Measurements from ENCODE around the gene ELF5.

The ELF5 gene

DNA sequence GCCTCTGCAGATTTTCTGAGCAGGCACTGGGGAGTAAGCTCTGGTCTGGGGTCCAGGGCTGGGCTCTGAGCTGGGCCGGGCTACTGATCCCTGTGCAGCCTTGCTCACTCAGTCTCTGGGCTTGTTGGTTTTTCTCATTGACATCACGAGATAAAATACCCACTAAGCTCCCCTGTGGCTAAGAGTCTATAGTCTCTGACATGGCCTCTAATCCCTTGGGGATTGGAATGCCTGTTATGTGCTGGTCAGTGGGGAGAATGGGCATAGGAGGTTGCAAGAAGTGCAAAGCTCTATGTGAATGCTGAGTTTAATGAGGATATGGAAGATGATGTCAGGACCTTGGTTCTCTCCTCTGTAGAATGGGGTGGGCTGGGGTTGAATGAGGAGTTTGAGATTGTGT, 23.3 kb downstream of the ELF5 start:
- no peak for DNase-seq

DNA sequence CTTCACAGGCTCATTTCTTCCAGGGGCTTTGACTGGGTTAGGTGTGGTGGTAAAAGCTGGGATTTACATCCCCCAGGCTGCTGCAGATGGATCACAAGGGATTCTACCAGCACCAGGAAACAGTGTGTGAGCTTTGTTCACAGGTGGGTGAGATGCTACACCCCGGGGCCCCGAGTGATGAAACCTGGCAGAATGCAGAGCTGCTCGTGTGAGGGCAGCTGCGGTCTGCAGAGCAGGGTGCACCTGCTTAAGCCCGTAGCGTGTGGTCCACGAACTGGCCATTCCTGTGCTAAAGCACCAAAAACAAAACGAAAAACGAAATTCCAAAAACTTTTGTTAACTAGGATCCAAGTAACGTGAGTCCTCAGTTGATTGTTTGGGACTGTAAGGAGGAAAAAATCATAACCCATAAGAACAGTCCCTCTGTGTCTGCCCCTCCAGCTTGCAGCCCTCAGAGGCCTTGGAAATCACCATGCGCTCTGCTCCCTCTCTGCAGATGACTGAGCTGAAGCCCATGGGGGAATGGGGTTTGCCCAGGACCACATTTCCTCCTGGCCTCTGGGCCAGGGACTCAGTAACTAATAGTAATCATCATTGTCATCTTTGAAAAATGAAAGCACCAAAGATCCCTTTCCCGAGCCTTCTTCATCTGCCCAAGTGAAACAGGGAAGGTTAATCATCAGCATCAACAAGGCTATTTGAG, 24.6 kb downstream of the ELF5 start:
- DNase-seq = no peak

- DNase-seq = no peak
Observed at GRCh38 chr11:34487430-34487829, 26.2 kb downstream of the ELF5 start.

- no peak for DNase-seq
Observed at GRCh38 chr11:34483106-34483874, 30.3 kb downstream of the ELF5 start.

- DNase-seq = no peak
Observed at GRCh38 chr11:34481307-34481706, 32.3 kb downstream of the ELF5 start.

DNA sequence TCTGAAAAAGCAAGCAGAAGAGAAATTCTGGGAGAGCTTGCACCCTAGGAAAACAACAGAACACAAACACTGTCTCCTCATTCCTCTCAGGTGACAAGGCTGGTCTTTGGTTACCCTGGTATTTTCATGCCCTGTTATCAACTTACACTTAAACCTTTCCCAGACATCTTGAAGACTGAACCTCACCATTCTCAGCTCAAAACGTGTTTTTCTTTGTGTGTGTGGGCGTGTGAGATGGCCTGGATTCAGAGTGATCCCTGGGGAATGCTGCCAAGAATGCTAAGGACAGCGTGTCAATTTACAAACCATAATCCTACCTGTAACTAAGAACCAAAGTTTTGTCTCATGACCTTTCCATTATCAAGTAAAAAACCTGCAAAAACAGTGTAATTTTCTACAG, 33.3 kb downstream of the ELF5 start:
- DNase-seq = no peak

DNA sequence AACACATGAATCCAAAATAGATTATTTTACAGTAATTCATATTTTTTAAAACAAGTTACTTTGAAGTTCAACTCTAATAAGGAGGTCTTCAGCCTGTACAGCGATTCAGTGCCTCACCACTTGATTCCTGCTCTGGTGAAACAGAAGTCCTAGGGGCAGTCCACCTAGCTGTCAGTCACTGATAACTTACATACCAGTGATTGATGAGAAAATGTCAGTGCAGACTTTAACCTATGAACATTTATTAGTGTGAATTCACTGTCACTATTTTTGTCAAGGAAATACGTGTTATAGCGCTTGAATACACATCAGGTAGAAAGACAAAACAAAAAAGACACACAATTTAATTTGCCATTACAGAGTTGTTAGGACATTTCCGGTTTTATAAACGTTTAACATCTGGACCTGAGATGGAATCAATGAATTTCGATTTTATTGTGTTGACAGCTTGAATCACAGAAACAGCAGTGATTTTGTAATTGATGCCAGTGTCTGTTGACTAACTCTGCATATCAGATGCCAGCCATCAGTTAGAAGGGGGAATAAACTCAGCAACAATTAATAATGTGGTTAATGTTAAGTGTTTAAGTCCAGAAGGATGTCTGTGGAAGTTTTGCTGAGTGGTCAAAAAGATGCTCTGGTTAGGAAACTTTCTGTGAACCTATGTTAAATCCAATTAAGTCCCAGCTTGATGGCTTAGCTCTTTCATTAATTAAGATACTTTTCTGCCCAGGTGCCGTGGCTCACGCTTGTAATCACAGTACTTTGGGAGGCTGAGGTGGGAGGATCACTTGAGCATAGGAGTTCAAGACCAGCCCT, 34.5 kb downstream of the ELF5 start:
- DNase-seq = no peak

DNA sequence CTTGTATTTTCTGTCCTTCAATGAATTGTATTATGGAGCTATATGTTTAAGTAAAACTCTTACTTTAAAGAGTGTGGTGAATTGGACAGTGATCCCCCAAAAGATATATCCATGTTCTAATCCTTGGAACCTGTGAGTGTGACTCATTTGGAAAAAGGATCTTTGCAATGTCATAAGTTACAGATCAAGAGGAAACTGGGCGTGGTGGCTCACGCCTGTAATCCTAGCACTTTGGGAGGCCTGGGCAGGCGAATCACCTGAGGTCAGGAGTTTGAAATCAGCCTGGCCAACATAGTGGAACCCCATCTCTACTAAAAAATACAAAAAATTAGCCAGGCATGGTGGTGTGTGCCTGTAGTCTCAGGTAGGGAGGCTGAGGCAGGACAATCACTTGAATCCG, 36.7 kb downstream of the ELF5 start:
- DNase-seq = no peak

DNA sequence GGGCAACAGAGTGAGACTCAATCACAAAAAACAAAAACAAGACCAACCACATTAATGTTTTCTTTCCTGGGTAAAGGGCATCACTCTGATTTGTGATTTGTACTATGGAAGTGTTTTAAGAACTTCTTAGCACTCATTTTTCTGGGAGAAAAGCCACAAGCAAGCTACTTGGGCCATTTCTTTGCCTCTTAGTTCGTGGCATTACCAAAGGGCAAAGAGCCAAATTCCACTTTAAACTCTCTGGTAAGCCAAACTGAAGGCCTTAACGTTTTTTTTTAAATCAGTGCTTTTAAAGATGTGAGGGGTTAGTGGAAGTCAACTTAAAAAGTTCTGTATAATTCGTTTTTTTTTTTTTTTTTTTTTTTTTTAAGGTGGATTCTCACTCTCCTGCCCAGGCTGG, 37.9 kb downstream of the ELF5 start:
- DNase-seq = no peak

GRCh38 chr11:34473603-34474169, 39.9 kb downstream of the ELF5 start:
- DNase-seq = no peak

GRCh38 chr11:34468209-34468841, 45.3 kb downstream of the ELF5 start:
- no peak for DNase-seq

GRCh38 chr11:34466802-34467488, 46.6 kb downstream of the ELF5 start:
- no peak for DNase-seq

GRCh38 chr11:34464591-34465051, 49.0 kb downstream of the ELF5 start:
- no peak for DNase-seq

GRCh38 chr11:34461215-34461614, 52.4 kb downstream of the ELF5 start:
- no peak for DNase-seq

GRCh38 chr11:34460278-34460677, 53.3 kb downstream of the ELF5 start:
- no peak for DNase-seq

GRCh38 chr11:34459507-34460162, 54.0 kb downstream of the ELF5 start:
- no peak for DNase-seq

DNA sequence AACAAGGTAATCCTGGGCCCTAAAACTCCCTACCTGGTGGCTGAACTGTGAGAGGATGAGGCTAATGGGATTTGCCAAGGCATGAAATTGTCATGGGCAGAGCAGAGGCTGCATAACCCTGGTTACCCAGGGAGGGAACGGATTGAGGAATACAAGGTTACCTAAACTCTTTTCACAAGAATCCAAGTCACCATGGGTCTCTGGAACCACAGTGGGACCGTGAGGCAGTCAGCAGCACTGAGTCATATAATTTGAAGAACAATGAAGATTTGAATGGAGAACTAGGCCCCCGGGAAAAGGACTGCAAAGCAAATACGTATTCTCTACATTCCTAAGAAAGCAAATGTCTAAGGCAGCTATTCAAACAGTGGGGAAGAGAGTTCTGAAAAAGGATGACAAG, 55.1 kb downstream of the ELF5 start:
- DNase-seq = no peak

- no peak for DNase-seq
Observed at GRCh38 chr11:34457607-34458006, 56.0 kb downstream of the ELF5 start.

- no peak for DNase-seq
Observed at GRCh38 chr11:34454308-34455032, 59.1 kb downstream of the ELF5 start.

DNA sequence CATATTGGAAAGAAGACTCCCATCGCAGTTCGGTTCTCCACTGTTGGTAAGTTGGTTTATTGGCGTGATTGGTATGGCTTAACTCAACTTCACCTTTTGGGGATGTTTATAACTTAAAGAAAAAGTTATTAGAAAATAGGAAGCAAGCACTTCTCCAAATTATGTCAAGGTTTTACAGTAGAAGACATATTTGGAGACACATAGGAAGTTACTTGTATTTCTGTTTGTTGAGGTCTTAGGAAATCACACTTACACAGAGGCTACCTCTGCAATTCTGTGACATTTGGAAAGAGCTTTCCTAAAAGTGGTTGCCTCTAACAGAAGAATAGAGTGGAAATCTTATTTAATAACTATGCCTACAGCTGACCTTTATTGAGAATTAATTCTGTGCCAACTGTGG, 62.5 kb downstream of the ELF5 start:
- DNase-seq = no peak

DNA sequence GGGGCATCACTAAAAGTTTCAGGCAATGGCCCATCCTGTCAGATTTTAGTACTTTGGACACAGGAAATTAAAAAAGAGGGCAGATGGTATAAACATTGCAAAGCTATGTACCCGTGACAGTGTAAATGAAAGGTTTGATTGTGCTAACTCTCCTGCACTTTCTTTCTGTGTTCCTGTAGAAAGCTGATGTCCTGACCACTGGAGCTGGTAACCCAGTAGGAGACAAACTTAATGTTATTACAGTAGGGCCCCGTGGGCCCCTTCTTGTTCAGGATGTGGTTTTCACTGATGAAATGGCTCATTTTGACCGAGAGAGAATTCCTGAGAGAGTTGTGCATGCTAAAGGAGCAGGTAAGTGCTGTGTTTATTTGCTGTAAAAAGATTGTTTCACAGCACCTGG, 64.6 kb downstream of the ELF5 start:
- DNase-seq = no peak

Measured in NCI-H1930 (cell line).